GM18526 (cell line): ENCODE results near the gene TNFRSF4.

Experiments used
- POLR2A ChIP-seq: IDR thresholded peaks from 3 replicates; pipeline ENCODE4 v1.6.1; 2011; ENCODE audit not compliant: insufficient read length; ENCODE audit errors: extremely low read depth

TNFRSF4 gene

GRCh38 chr1:1228596-1229321, 14.8 kb upstream of the TNFRSF4 start:
- TF ChIP-seq POLR2A = no peak

GRCh38 chr1:1228187-1228586, 14.2 kb upstream of the TNFRSF4 start:
- TF ChIP-seq POLR2A = no peak

- no peak for TF ChIP-seq POLR2A
Measured at GRCh38 chr1:1227386-1227785, 13.4 kb upstream of the TNFRSF4 start.

GRCh38 chr1:1226566-1227362, 12.8 kb upstream of the TNFRSF4 start:
- TF ChIP-seq POLR2A = no peak

GRCh38 chr1:1225913-1226312, 12.0 kb upstream of the TNFRSF4 start:
- no peak for TF ChIP-seq POLR2A

GRCh38 chr1:1225238-1225845, 11.4 kb upstream of the TNFRSF4 start:
- TF ChIP-seq POLR2A = no peak

GRCh38 chr1:1223891-1224290, 9.9 kb upstream of the TNFRSF4 start:
- TF ChIP-seq POLR2A = no peak

GRCh38 chr1:1223321-1223720, 9.4 kb upstream of the TNFRSF4 start:
- TF ChIP-seq POLR2A = no peak

GRCh38 chr1:1222575-1223225, 8.7 kb upstream of the TNFRSF4 start:
- no peak for TF ChIP-seq POLR2A

- no peak for TF ChIP-seq POLR2A
Measured at GRCh38 chr1:1221887-1222574, 8.1 kb upstream of the TNFRSF4 start.

GRCh38 chr1:1220197-1220596, 6.2 kb upstream of the TNFRSF4 start:
- no peak for TF ChIP-seq POLR2A

GRCh38 chr1:1219341-1219740, 5.4 kb upstream of the TNFRSF4 start:
- TF ChIP-seq POLR2A = no peak

- no peak for TF ChIP-seq POLR2A
Measured at GRCh38 chr1:1218524-1219200, 4.7 kb upstream of the TNFRSF4 start.
